AG04450 (cell line): ENCODE measurements around the gene RNASEH1. TPM values are rescaled to one million over a fixed set of nuclear protein-coding genes. Genes with fewer than 3 reads are reported as not detected.
A peak's percentile ranks its signal among the peaks of the same experiment; 100 is the strongest.
"Not testable (repeated sequence)": the region's sequence is repeated elsewhere in the genome, so short reads cannot be mapped to it uniquely, and the experiment has no call there.

Experiments used
- CTCF ChIA-PET: fragments of 300-600, 350-600 bp; formaldehyde crosslinking; extraction: SDS; loops from one replicate; lab custom pipeline; 2022; ENCODE audit warnings: antibody characterized with exemption, inconsistent platforms; lab: Charles Lee
- POLR2A ChIA-PET: fragments of 350-600 bp; formaldehyde crosslinking; extraction: SDS; loops from one replicate; lab custom pipeline; 2021; ENCODE audit warnings: antibody characterized with exemption, inconsistent platforms; lab: Yijun Ruan, JAX
- DNase-seq: peaks from one replicate; pipeline ENCODE4 v3.0.0-alpha.2; 2011; ENCODE audit warnings: low read depth, low spot score
- H3K27ac ChIP-seq: one replicate; pipeline ENCODE4 v1.5.1; 2012; ENCODE audit warnings: low read depth, low read length, control low read depth
- H3K27me3 ChIP-seq: one replicate; pipeline ENCODE4 v1.6.0; 2012; ENCODE audit warnings: low read length; ENCODE audit not compliant: control insufficient read depth, insufficient read depth
- H3K4me3 ChIP-seq: 2 replicates; pipeline ENCODE4 v1.5.1; 2011; ENCODE audit warnings: mild to moderate bottlenecking, low read depth, low read length, control low read depth
- H3K9me3 ChIP-seq: 2 replicates; pipeline ENCODE4 v1.5.1; 2012; ENCODE audit warnings: low read length; ENCODE audit not compliant: control insufficient read depth, insufficient read depth
- CTCF ChIP-seq: IDR thresholded peaks from 2 replicates; pipeline ENCODE4 v1.5.1; 2011; ENCODE audit warnings: low read depth, low read length, control low read depth, inconsistent platforms
- polyA plus RNA-seq: library from polyadenylated mRNA; depleted of rRNA; stranded (reverse); fragments of >200 nt; gene quantifications from 2 replicates; pipeline ENCODE4 v1.2.3, GENCODE V29; 2011

Gene RNASEH1
- polyA plus RNA-seq, 1 experiment = 26.2 TPM

- peak; percentile 94 for DNase-seq
- Histone ChIP-seq H3K9me3 (no peaks in the 10 kb centered on the region; the same call in 1 of the 2 replicates), H3K27ac (peak overlapping the region; percentile 76), H3K4me3 (peak overlapping the region; percentile 88), H3K27me3 (no peaks in the 10 kb centered on the region)
- TF ChIP-seq CTCF = no peak
- POLR2A ChIA-PET = interaction anchor here (0.6 to 1.3 kb wide), 8 partner anchors 17 to 66 kb away, joined by 3 to 6 read pairs (median 3); partner anchors contain the start of gene RNASEH1
- CTCF ChIA-PET = interaction anchor here (0.9 kb wide), 1 partner anchor 94 kb away, joined by 3 read pairs; no protein-coding TSS in a partner anchor
Measured at GRCh38 chr2:3518496-3519254, 39.5 kb downstream of the RNASEH1 start.

DNA sequence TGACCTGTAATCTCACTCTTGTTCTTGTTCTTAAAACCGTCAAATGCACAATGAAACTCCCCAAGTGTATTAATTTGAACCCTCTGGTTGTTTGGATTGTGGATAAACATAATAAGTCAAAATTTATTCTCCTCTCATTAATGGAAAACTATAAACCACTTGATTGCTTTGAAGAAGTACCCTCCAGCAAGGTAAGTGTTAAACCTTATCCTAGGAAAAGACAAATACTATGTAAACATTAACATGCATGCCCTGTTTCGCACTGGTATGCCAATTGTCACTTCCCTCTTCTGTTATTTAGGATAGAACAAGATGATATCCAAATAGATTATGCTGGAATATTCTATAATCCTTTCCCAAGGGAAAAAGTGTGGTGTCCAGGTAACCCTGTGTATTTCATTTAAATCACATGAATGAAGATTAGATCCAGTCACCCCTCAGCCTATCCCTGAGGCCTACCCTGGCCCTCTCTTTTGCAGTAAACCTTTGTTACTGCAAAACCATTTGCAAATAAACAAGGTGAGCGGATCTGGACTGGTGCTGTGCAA lies 40.1 kb downstream of the RNASEH1 start:
- POLR2A ChIA-PET = interaction anchor here (0.6 to 1.3 kb wide), 5 partner anchors 18 to 66 kb away, joined by 3 to 6 read pairs (median 4); partner anchors contain the start of gene RNASEH1

DNA sequence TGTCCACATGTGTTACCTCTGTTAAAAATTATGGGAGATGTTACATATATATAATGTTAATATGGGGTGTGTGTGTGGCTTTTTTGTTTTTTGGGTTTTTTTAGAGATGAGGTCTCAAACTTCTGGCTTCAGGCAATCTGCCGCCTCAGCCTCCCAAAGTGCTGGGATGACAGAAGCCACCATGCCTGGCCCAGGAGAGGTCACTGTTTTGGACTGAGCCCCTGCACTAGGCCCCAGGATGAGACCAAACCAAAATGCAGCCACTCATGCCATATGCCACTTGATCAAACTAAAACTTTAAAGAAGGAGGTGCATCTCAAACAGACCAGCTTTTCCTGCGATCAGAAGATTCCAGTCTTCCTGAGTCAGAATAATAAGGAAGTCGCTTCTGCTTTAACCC lies 41.3 kb downstream of the RNASEH1 start:
- H3K27me3 ChIP-seq = no peaks in the 10 kb centered on the region
- H3K27ac ChIP-seq = no peak overlapping the region
- DNase-seq = no peak
- ChIA-PET CTCF (interaction anchor here (0.9 to 1.1 kb wide), 2 partner anchors 55 to 93 kb away, joined by 3 to 4 read pairs; no protein-coding TSS in a partner anchor), POLR2A (interaction anchor here (0.7 kb wide), 1 partner anchor 11 kb away, joined by 11 read pairs; no protein-coding TSS in a partner anchor)
- no peak for TF ChIP-seq CTCF
- H3K9me3 ChIP-seq = no peaks in the 10 kb centered on the region; the same call in 1 of the 2 replicates
- H3K4me3 ChIP-seq = no peak overlapping the region

More for the DNA sequence above, 40.1 kb downstream of the RNASEH1 start:
- Histone ChIP-seq H3K4me3 (peak overlapping the region; percentile 88), H3K27ac (peak overlapping the region; percentile 71), H3K27me3 (no peaks in the 10 kb centered on the region), H3K9me3 (no peaks in the 10 kb centered on the region; the same call in 1 of the 2 replicates)
- no peak for TF ChIP-seq CTCF
- CTCF ChIA-PET = interaction anchor here (0.9 kb wide), 1 partner anchor 94 kb away, joined by 3 read pairs; no protein-coding TSS in a partner anchor
- DNase-seq = no peak

GRCh38 chr2:3515438-3515837 lies 42.7 kb downstream of the RNASEH1 start:
- H3K4me3 ChIP-seq, DNase-seq, POLR2A ChIA-PET, H3K9me3 ChIP-seq, CTCF ChIA-PET, H3K27ac ChIP-seq, H3K27me3 ChIP-seq: not testable (repeated sequence)

- POLR2A ChIA-PET = no interaction called here
Measured at GRCh38 chr2:3513026-3513810, 44.9 kb downstream of the RNASEH1 start.

More at GRCh38 chr2:3513026-3513810, 44.9 kb downstream of the RNASEH1 start:
- DNase-seq = no peak
- H3K27ac ChIP-seq = no peak overlapping the region
- H3K9me3 ChIP-seq = no peaks in the 10 kb centered on the region
- CTCF ChIA-PET = no interaction called here
- no peak overlapping the region for H3K4me3 ChIP-seq
- H3K27me3 ChIP-seq = no peaks in the 10 kb centered on the region
- TF ChIP-seq CTCF = no peak
